ENCODE data around the gene LHFPL3. TPM values are rescaled to one million over a fixed set of nuclear protein-coding genes. Genes with fewer than 3 reads are reported as not detected.
A peak's percentile ranks its signal among the peaks of the same experiment; 100 is the strongest.

LHFPL3 gene
- total RNA-seq, 2 donors from 2014 or later, result not detected

DNA sequence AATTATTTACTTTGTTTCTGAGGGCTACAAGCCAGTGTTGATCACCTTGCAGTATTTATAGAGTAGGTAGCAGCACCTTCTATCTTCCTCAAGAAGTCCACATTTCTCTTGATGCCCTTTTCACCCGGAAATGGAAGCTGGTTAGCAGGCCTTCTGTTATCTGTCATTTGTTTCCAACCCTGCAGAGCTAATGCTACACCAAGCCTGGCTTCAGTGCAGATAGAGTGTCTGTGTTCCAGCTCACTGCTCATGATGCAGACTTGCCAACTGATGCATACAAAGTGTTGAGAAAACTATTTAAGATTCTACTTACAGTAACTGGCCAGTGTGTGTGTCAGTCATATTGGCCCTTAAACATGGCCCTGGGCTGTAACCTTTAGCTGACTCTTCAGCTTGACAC is 301.0 kb downstream of the LHFPL3 start:
- Histone ChIP-seq H3K27me3 (no peaks in the 10 kb centered on the region), H3K4me3 (no peak overlapping the region), H3K9me3 (no peaks in the 10 kb centered on the region), H3K36me3 (no peaks in the 10 kb centered on the region), H3K4me1 (no peaks in the 10 kb centered on the region), H3K27ac (no peak overlapping the region)
- no peak for DNase-seq (ENCODE audit: low spot score)
- TF ChIP-seq, protein P1, sequence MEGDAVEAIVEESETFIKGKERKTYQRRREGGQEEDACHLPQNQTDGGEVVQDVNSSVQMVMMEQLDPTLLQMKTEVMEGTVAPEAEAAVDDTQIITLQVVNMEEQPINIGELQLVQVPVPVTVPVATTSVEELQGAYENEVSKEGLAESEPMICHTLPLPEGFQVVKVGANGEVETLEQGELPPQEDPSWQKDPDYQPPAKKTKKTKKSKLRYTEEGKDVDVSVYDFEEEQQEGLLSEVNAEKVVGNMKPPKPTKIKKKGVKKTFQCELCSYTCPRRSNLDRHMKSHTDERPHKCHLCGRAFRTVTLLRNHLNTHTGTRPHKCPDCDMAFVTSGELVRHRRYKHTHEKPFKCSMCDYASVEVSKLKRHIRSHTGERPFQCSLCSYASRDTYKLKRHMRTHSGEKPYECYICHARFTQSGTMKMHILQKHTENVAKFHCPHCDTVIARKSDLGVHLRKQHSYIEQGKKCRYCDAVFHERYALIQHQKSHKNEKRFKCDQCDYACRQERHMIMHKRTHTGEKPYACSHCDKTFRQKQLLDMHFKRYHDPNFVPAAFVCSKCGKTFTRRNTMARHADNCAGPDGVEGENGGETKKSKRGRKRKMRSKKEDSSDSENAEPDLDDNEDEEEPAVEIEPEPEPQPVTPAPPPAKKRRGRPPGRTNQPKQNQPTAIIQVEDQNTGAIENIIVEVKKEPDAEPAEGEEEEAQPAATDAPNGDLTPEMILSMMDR (IDR thresholded peaks at IDR 0.05), result no peak

DNA sequence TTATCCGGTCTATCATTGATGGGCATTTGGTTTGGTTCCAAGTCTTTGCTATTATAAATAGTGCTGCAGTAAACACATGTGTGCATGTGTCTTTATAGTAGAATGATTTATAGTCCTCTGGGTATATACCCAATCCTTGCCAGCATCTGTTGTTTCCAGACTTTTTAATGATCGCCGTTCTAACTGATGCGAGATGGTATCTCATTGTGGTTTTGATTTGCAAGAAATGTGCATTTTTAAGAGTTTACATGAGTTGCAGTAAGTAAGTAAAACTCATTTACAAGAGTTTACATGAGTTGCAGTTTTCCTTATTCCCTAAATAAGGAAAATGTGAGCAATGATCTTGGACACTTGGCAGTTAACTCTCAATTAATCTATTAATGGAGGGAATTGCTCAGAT is 312.1 kb downstream of the LHFPL3 start:
- Histone ChIP-seq H3K27me3 (no peaks in the 10 kb centered on the region), H3K9me3 (no peaks in the 10 kb centered on the region), H3K4me1 (no peaks in the 10 kb centered on the region), H3K4me3 (no peak overlapping the region), H3K36me3 (no peaks in the 10 kb centered on the region), H3K27ac (no peak overlapping the region)
- DNase-seq (ENCODE audit: low spot score), result no peak
- TF ChIP-seq, protein P1 (IDR thresholded peaks at IDR 0.05), result no peak

DNA sequence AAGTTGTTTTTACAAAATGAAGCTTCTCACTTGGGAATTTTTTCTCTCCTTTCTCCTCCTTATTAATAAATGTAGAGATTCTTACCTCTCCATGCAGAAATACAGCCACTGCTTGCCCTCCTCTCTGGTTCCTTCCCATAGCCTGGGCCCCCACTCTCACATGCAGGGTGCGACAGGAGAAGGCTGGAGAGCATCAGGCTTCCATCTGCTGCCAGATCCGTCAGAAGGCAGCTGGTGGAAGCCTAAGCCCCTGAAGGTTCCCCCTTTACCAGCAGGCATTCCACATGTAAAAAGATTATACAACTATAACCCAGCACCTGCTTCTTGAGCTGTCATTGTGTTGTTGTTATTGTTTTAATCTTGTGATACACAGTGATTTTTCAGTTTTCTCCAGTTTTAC is 314.2 kb downstream of the LHFPL3 start:
- no peaks in the 10 kb centered on the region for H3K36me3 ChIP-seq
- no peak for DNase-seq (ENCODE audit: low spot score)
- no peak overlapping the region for H3K4me3 ChIP-seq
- no peak overlapping the region for H3K27ac ChIP-seq
- no peaks in the 10 kb centered on the region for H3K27me3 ChIP-seq
- H3K9me3 ChIP-seq, result no peaks in the 10 kb centered on the region
- no peaks in the 10 kb centered on the region for H3K4me1 ChIP-seq
- TF ChIP-seq, protein P1 (IDR thresholded peaks at IDR 0.05), result no peak

DNA sequence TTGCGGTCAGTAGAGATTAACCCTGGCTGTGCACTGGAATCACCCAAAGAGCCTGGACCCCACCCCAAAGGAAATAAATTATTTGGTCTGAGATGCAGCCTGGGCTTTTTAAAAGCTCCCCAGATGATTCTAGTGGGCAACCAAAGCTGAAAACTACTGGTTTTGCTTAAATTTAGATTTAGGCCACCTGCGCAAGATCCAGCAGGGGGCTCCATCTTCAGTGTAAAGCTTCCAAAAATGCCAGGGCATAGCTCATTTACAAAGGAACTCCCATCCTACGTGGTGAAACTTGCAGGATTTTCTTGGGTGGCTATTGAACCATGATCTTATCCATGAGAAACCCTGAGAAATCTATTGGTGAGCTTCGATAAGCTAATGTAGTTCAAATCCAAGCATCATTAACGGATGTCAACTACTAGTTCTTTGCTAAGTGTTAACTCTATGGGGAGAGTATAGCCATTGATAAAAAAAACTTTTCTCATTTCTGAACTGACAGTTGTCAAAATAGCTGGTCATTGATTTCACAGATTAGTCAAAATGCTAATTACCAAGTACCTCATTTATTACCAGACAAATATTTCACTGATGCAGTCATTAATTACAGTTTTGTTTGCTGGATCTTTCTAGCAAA is 315.3 kb downstream of the LHFPL3 start:
- Histone ChIP-seq H3K27me3 (no peaks in the 10 kb centered on the region), H3K36me3 (no peaks in the 10 kb centered on the region), H3K4me3 (no peak overlapping the region), H3K9me3 (no peaks in the 10 kb centered on the region), H3K27ac (no peak overlapping the region), H3K4me1 (no peaks in the 10 kb centered on the region)
- no peak for DNase-seq (ENCODE audit: low spot score)
- TF ChIP-seq, protein P1 (IDR thresholded peaks at IDR 0.05), result peak in 1 of 2 donors; percentile 44

DNA sequence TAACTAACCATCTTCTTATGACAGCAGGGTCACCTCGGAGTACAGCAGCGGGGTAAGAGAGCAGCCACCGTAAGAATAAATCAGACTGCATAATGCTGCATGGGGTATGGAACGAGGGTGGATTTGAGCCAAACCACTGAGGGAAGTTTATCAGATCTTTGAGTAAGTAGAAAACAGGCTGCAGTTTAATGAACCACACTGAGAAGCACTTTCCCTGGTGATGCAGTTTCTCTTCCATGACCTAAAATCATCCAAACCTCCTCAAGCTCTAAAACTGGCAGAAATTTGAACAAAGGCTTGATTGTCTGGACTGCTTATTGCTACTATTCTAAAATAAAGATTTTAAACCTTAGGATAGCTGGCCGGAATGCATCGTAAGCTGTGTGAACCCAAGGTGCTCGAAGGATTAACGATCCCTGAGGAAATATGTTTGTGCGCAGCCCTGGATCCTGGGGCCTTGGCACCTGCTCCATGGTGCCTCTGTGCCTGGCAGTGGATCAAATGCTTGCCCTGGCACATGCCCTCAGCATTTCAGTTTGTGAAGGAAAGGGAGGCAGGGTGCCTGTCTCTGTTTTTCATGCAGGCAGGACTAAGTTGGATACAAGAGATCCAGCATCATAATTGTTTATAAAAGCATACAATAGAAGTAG is 322.7 kb downstream of the LHFPL3 start:
- Histone ChIP-seq H3K4me1 (no peaks in the 10 kb centered on the region), H3K36me3 (no peaks in the 10 kb centered on the region), H3K9me3 (no peaks in the 10 kb centered on the region), H3K27me3 (no peaks in the 10 kb centered on the region), H3K4me3 (no peak overlapping the region), H3K27ac (no peak overlapping the region)
- TF ChIP-seq, protein P1 (IDR thresholded peaks at IDR 0.05), result no peak
- no peak for DNase-seq (ENCODE audit: low spot score)
